ENCODE data around the gene AKAP6. TPM values are rescaled to one million over a fixed set of nuclear protein-coding genes. Genes with fewer than 3 reads are reported as not detected.

Gene AKAP6
- total RNA-seq, 2 experiments from 2014 or later = 0.83 to 1.7 TPM

DNA sequence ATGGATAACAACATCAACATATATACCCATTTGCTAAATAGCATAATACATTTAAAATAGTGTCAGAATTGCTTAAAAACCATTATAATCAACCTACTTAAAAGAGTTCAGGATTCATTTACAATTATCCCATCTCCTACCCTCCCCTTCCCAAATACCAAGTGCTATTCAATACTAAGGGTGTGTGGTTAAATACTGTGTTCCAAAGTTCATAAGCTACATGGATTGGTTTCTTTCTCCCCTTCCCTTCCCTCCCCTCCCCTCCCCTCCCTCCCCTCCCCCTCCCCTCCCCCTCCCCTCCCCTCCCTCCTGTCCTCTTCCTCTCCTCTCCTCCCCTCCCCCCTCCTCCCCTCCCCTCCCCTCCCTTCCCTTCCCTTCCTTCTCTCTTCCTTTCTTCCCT is 512.6 kb downstream of the AKAP6 start:
- H3K36me3 Mint-ChIP-seq (ENCODE audit: low read depth) = no peaks in the 10 kb centered on the region
- H3K9me3 Mint-ChIP-seq (ENCODE audit: insufficient read depth) = peaks cover 6% of the 10 kb centered on the region
- no peaks in the 10 kb centered on the region for H3K27me3 Mint-ChIP-seq (ENCODE audit: low read depth)
- H3K27ac Mint-ChIP-seq = no peak overlapping the region
- ChIA-PET CTCF (no interaction called here), POLR2A (no interaction called here)
- H3K4me3 Mint-ChIP-seq = no peak overlapping the region
- H3K4me1 Mint-ChIP-seq (ENCODE audit: low read depth) = no peaks in the 10 kb centered on the region
- ATAC-seq (no peak), DNase-seq (no peak)

DNA sequence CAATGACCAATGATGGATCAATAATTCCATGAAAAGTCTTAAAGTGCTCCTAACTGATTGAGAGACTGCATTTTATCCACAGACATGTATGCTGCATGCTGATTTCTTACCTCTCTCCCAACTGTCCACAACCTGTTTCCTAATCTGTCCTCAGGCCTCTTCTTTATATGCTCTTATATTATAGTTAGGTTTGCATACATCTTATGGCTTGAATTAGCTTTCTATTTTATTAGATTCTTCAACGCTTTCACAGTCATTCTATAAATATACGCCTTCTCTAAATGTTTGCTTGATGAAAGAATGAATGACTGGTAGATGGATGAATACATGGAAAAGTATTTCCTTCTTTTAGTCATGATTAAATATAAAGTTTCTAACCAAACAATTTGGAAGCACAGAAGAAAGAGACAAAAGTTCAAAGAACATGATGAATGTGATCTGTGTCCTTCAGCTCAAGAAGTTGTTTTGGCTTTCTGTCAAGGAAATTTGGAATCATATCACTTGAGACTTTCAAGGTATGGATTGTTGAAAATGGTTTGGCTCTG is 517.8 kb downstream of the AKAP6 start:
- POLR2A ChIA-PET = no interaction called here
- H3K4me1 Mint-ChIP-seq (ENCODE audit: low read depth) = no peaks in the 10 kb centered on the region
- H3K36me3 Mint-ChIP-seq (ENCODE audit: low read depth) = no peaks in the 10 kb centered on the region
- H3K27ac Mint-ChIP-seq = no peak overlapping the region
- H3K4me3 Mint-ChIP-seq = no peak overlapping the region
- peaks cover 6% of the 10 kb centered on the region for H3K9me3 Mint-ChIP-seq (ENCODE audit: insufficient read depth)
- ATAC-seq (no peak), DNase-seq (no peak)
- CTCF ChIA-PET = no interaction called here
- H3K27me3 Mint-ChIP-seq (ENCODE audit: low read depth) = no peaks in the 10 kb centered on the region

DNA sequence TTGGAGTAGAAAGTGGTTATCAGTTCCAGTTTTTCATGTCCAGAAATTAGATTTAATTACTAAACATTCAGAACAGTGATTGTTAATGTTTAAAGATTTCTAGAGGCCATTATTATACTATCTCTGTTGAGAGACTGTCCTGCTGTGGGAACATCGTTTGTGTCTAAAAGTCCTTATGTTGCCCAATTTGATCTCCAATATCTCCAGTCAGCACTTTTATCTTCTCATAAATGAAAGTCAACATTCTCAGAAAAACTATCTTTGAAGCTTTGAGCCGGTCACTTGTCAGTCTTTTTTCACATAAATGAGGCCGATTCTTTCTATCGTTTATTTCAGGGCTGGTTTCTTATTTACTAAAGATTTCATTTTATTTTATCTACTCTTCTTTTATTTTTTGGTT is 518.8 kb downstream of the AKAP6 start:
- ATAC-seq (no peak), DNase-seq (no peak)
- no peak overlapping the region for H3K27ac Mint-ChIP-seq
- no peaks in the 10 kb centered on the region for H3K4me1 Mint-ChIP-seq (ENCODE audit: low read depth)
- H3K9me3 Mint-ChIP-seq (ENCODE audit: insufficient read depth) = peaks cover 6% of the 10 kb centered on the region
- H3K27me3 Mint-ChIP-seq (ENCODE audit: low read depth) = no peaks in the 10 kb centered on the region
- no peak overlapping the region for H3K4me3 Mint-ChIP-seq
- no peaks in the 10 kb centered on the region for H3K36me3 Mint-ChIP-seq (ENCODE audit: low read depth)
- ChIA-PET CTCF (no interaction called here), POLR2A (no interaction called here)

DNA sequence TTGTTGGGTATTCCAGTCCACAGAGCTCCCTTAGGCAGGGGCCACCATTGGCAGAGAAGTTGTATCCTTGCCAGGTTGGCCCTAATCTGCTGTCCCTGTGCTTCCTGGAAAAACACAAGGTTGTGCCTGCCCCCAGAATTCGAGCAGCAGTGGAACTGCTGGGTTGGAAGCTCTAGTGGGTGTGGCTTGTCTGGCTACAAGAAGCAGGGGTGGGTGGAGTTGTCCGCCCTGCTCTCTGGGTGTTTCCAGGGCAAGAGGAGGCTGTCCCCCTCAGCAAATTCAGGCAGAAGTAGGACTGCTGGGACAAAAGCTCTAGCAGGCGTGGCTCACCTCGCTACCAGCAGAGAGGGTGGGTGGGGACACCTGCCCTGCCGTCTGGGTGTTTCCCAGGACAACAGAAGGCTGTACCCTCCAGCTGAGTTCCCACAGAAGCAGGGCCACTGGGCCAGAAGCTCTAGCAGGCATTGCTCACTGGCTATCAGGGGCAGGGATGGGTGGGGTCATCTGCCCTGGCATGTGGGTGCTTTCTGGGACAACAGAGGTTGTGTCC is 536.8 kb downstream of the AKAP6 start:
- Mint-ChIP-seq H3K27me3 (ENCODE audit: low read depth) (no peaks in the 10 kb centered on the region), H3K36me3 (ENCODE audit: low read depth) (no peaks in the 10 kb centered on the region), H3K27ac (no peak overlapping the region), H3K9me3 (ENCODE audit: insufficient read depth) (no peaks in the 10 kb centered on the region), H3K4me3 (no peak overlapping the region), H3K4me1 (ENCODE audit: low read depth) (no peaks in the 10 kb centered on the region)
- ChIA-PET POLR2A (no interaction called here), CTCF (no interaction called here)
- ATAC-seq = no peak
- DNase-seq = no peak

DNA sequence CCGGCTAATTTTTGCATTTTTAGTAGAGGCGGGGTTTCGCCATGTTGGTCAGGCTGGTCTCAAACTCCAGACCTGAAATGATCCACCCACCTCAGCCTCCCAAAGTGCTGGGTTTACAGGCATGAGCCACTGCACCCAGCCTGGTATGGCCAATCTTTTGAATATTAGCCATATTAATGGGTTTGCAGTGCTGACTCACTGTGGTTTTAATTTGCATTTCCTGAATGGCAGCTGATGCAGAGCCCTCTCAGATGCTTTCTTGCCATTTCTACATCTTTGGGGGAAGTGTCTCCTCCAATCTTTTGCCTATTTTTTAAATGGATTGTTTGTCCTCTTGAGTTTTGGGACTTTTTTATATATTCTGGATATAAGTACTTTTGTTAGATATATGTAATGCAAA is 554.1 kb downstream of the AKAP6 start:
- POLR2A ChIA-PET = no interaction called here

More for the DNA sequence above, 554.1 kb downstream of the AKAP6 start:
- no peaks in the 10 kb centered on the region for H3K9me3 Mint-ChIP-seq (ENCODE audit: insufficient read depth)
- CTCF ChIA-PET = no interaction called here
- H3K27me3 Mint-ChIP-seq (ENCODE audit: low read depth) = no peaks in the 10 kb centered on the region
- H3K4me1 Mint-ChIP-seq (ENCODE audit: low read depth) = no peaks in the 10 kb centered on the region
- H3K36me3 Mint-ChIP-seq (ENCODE audit: low read depth) = no peaks in the 10 kb centered on the region
- no peak for ATAC-seq
- DNase-seq = no peak
- H3K27ac Mint-ChIP-seq = no peak overlapping the region
- no peak overlapping the region for H3K4me3 Mint-ChIP-seq

Other genes with a start within 250 kb of the AKAP6 start
- gene RNU6-7, start 127.3 kb upstream of the AKAP6 start, total RNA-seq = not detected
- gene RNU6-8, start 126.0 kb upstream of the AKAP6 start, total RNA-seq = not detected